ENCODE measurements around the gene IFNL4. TPM values are rescaled to one million over a fixed set of nuclear protein-coding genes. Genes with fewer than 3 reads are reported as not detected.
"Not testable (repeated sequence)": the region's sequence is repeated elsewhere in the genome, so short reads cannot be mapped to it uniquely, and the experiment has no call there.

Gene IFNL4
- total RNA-seq, 1 donor from 2014 or later = not detected

DNA sequence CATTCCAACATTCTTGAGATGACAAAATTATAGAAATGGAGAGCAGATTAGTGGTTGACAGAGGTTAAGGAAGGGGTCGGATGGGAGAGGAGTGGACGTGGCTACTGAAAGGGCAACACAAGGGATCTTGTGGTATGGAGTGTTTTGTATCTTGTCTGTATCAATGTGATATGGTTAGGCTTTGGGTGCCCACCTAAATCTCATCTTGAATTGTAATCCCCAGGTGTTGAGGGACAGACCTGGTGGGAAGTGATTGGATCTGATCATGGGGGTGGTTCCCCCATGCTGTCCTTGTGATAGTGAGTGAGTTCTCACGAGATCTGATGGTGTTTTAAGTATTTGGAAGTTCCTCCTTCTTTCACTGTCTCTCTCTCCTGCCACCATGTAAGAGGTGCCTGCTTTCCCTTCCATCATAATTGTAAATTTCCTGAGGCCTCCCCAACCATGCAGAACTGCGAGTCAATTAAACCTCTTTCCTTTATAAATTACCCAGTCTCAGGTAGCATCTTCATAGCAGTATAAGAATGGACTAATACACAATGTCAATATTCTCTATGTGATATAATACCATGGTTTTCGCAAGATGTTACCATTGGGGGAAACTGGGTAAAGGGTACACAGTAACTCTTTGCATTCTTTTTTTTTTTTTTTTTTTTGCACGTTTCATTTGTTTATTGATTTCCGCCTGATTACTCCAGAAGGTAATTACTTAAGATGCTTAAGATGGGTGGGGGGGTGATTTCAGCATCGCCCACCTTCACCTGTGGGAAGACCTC, 4.9 kb upstream of the IFNL4 start:
- DNase-seq (ENCODE audit: low read depth) = no peak
- TF ChIP-seq CTCF (conservative IDR thresholded peaks at IDR 0.05; ENCODE audit: low read depth, low read length) = no peak

GRCh38 chr19:39252458-39252857, 3.8 kb upstream of the IFNL4 start:
- TF ChIP-seq CTCF (conservative IDR thresholded peaks at IDR 0.05; ENCODE audit: low read depth, low read length) = no peak
- H3K4me3 ChIP-seq (ENCODE audit: low read depth, low read length) = no peak overlapping the region
- no peak for DNase-seq (ENCODE audit: low read depth)

More for the DNA sequence above, 4.9 kb upstream of the IFNL4 start:
- H3K4me3 ChIP-seq (ENCODE audit: low read depth, low read length) = no peak overlapping the region

DNA sequence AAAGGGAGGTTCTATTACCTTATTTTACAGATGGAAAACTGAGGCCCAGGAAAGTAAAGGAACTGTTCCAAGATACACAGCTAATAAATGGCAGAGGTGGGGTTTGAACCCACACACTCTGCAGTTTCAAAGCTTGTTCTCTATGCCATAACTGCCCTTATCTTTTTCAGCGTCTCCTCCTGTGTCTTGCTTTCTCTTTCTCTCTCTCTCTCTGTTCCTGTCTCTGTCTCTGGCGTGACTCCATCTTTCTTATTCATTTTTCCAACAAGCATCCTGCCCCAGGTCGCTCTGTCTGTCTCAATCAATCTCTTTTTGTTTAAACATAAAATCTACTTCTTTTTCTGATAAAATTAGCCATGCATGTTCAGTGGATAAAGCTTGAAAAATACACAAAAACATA, 3.2 kb upstream of the IFNL4 start:
- H3K4me3 ChIP-seq (ENCODE audit: low read depth, low read length) = no peak overlapping the region
- no peak for TF ChIP-seq CTCF (conservative IDR thresholded peaks at IDR 0.05; ENCODE audit: low read depth, low read length)
- DNase-seq (ENCODE audit: low read depth) = no peak

DNA sequence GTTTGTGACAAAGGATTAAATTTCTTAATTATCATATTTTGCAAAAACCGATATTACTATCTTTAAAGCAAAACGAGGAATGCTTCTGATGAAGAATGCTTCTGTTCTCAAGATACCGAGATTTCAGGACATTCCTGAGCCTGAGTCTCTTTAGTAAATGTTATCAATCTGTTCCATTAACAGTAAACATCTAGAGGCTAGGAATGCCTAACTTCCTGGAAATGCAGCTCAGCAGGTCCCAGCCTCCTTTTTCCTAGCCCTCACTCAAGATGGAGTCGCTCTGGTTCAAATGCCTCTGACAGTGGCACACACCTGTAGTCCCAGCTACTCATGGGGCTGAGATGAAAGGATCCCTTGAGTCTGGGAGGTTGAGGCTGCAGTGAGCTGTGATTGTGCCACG, 2.4 kb upstream of the IFNL4 start:
- no peak for TF ChIP-seq CTCF (conservative IDR thresholded peaks at IDR 0.05; ENCODE audit: low read depth, low read length)
- DNase-seq (ENCODE audit: low read depth) = no peak
- H3K4me3 ChIP-seq (ENCODE audit: low read depth, low read length) = no peak overlapping the region

- no peak for TF ChIP-seq CTCF (conservative IDR thresholded peaks at IDR 0.05; ENCODE audit: low read depth, low read length)
- no peak overlapping the region for H3K4me3 ChIP-seq (ENCODE audit: low read depth, low read length)
Observed at GRCh38 chr19:39247701-39248664, 673 bp downstream of the IFNL4 start.

GRCh38 chr19:39246951-39247669, 1.5 kb downstream of the IFNL4 start:
- TF ChIP-seq CTCF (conservative IDR thresholded peaks at IDR 0.05; ENCODE audit: low read depth, low read length) = no peak
- no peak overlapping the region for H3K4me3 ChIP-seq (ENCODE audit: low read depth, low read length)
- DNase-seq (ENCODE audit: low read depth) = no peak

More at GRCh38 chr19:39247701-39248664, 673 bp downstream of the IFNL4 start:
- no peak for DNase-seq (ENCODE audit: low read depth)

DNA sequence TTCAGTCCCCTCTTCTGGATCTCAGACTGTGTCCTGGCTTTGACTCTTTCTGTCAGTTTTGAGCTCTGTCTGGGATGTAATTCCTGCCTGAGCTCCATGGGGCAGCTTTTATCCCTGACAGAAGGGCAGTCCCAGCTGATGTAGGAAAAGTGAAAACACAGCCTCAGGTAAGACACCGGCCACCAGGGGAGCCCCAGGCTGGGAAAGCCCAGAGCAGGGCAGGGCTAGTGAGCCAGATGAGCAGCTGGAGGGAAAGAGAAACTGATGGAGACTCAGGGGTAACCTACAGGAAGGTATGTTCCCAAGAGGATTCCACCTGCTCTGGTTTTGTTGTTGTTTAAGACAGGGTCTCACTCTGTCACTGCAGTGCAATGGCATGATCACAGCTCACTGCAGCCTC, 3.5 kb downstream of the IFNL4 start:
- not testable (repeated sequence) for DNase-seq (ENCODE audit: low read depth); H3K4me3 ChIP-seq (ENCODE audit: low read depth, low read length)

- not testable (repeated sequence) for DNase-seq (ENCODE audit: low read depth); H3K4me3 ChIP-seq (ENCODE audit: low read depth, low read length)
Observed at GRCh38 chr19:39244410-39245100, 4.1 kb downstream of the IFNL4 start, which contains the start of gene IFNL3. Gene IFNL3, minus strand, starts transcription at chr19:39245006. Its CDS starts 39 bp downstream, at chr19:39244967.

GRCh38 chr19:39243741-39244140, 4.9 kb downstream of the IFNL4 start:
- DNase-seq (ENCODE audit: low read depth) = not testable (repeated sequence)

More at GRCh38 chr19:39243741-39244140, 4.9 kb downstream of the IFNL4 start:
- not testable (repeated sequence) for H3K4me3 ChIP-seq (ENCODE audit: low read depth, low read length)

All from epithelial cell of proximal tubule (primary cell).